Left ventricle myocardium inferior (tissue), 1 donor: ENCODE measurements around the gene FTO. TPM values are rescaled to one million over a fixed set of nuclear protein-coding genes. Genes with fewer than 3 reads are reported as not detected.

Source experiments
- DNase-seq: peaks from one replicate; pipeline ENCODE4 v3.0.0-alpha.2; 2020
- H3K27ac ChIP-seq: fragments of 200-600 bp; replicated peaks from 2 replicates; pipeline ENCODE4 v1.8.0; 2021
- H3K27me3 ChIP-seq: fragments of 200-600 bp; 2 replicates; pipeline ENCODE4 v1.8.0; 2021; ENCODE audit warnings: low read depth
- H3K36me3 ChIP-seq: fragments of 200-600 bp; 2 replicates; pipeline ENCODE4 v1.8.0; 2021
- H3K4me1 ChIP-seq: fragments of 200-600 bp; 2 replicates; pipeline ENCODE4 v1.8.0; 2021
- H3K4me3 ChIP-seq: fragments of 200-600 bp; 2 replicates; pipeline ENCODE4 v1.8.0; 2021; ENCODE audit warnings: mild to moderate bottlenecking, moderate library complexity
- H3K9me3 ChIP-seq: fragments of 200-600 bp; replicated peaks from 2 replicates; pipeline ENCODE4 v1.8.0; 2021
- intact Hi-C: fragments of 100-400 bp; cut with micrococcal nuclease; formaldehyde crosslinking; loops from one replicate; pipeline ENCODE4 v1.11.0; 2022
- total RNA-seq: library from RNA; stranded (reverse); fragmentation: NEBNext Ultra II Directional; extraction: Animal tissue kit (Norgen Biotek cat#: 25700); gene quantifications from one replicate; pipeline ENCODE4 v1.2.1, GENCODE V29; 2021
- TF ChIP-seq, protein P1 (sequence below): fragments of 200-600 bp; IDR thresholded peaks from 2 replicates; pipeline ENCODE4 v1.8.0; 2021; ENCODE audit warnings: antibody characterized with exemption, mild to moderate bottlenecking, borderline replicate concordance
- donor health status: DM: no; HTN: yes; CAD: no; lungs with severe emphysema.

The FTO gene
- total RNA-seq, 1 donor from 2014 or later = 78.4 TPM

DNA sequence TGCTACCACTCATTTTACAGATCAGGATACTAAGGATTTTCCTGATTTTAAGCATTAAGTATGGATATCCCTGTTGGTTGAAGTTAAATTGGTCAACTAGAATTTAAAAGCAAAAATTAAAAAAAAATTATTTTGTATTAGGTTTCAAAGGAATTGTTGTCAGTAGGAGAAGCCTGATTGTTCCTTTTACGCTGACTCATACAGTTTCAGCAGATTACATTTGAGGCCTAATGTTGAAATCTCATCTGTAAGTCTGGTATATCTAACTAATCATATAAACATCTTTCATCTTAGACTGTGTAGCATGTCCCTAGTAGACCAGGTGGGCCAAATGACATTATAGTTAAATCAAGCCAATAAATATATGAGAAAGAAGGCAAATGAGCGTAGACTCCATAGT is 83.5 kb downstream of the FTO start:
- H3K4me3 ChIP-seq = no peak overlapping the region
- H3K36me3 ChIP-seq = no peaks in the 10 kb centered on the region
- intact Hi-C loops = no loop called here
- TF ChIP-seq, protein P1, sequence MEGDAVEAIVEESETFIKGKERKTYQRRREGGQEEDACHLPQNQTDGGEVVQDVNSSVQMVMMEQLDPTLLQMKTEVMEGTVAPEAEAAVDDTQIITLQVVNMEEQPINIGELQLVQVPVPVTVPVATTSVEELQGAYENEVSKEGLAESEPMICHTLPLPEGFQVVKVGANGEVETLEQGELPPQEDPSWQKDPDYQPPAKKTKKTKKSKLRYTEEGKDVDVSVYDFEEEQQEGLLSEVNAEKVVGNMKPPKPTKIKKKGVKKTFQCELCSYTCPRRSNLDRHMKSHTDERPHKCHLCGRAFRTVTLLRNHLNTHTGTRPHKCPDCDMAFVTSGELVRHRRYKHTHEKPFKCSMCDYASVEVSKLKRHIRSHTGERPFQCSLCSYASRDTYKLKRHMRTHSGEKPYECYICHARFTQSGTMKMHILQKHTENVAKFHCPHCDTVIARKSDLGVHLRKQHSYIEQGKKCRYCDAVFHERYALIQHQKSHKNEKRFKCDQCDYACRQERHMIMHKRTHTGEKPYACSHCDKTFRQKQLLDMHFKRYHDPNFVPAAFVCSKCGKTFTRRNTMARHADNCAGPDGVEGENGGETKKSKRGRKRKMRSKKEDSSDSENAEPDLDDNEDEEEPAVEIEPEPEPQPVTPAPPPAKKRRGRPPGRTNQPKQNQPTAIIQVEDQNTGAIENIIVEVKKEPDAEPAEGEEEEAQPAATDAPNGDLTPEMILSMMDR = no peak
- no peaks in the 10 kb centered on the region for H3K27me3 ChIP-seq
- H3K4me1 ChIP-seq = peaks cover 4% of the 10 kb centered on the region
- no peak for DNase-seq
- no peak overlapping the region for H3K27ac ChIP-seq
- H3K9me3 ChIP-seq = no peaks in the 10 kb centered on the region

DNA sequence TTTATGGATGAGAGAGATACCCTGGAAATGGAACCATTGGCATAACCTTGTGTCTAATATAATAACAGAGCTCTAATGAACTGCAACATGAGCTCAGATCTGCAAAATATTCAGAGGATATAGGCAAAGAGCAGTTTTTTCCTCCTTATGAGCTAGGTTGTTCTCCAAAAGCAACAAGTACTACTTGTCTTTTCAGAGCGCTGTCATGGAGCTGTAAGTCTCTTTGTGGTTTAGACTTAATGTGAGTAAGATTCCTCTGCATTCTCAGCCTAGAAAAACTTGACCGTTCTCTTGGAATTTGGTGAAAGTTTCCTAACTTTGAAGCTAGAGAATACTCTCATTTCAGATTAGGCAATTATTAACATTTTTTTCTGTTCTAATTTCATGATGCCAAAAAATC is 85.2 kb downstream of the FTO start:
- H3K27me3 ChIP-seq = no peaks in the 10 kb centered on the region
- H3K4me3 ChIP-seq = no peak overlapping the region
- no peak overlapping the region for H3K27ac ChIP-seq
- intact Hi-C loops = no loop called here
- TF ChIP-seq, protein P1 = no peak
- no peaks in the 10 kb centered on the region for H3K9me3 ChIP-seq
- DNase-seq = no peak
- H3K4me1 ChIP-seq = peaks cover 9% of the 10 kb centered on the region
- H3K36me3 ChIP-seq = no peaks in the 10 kb centered on the region

DNA sequence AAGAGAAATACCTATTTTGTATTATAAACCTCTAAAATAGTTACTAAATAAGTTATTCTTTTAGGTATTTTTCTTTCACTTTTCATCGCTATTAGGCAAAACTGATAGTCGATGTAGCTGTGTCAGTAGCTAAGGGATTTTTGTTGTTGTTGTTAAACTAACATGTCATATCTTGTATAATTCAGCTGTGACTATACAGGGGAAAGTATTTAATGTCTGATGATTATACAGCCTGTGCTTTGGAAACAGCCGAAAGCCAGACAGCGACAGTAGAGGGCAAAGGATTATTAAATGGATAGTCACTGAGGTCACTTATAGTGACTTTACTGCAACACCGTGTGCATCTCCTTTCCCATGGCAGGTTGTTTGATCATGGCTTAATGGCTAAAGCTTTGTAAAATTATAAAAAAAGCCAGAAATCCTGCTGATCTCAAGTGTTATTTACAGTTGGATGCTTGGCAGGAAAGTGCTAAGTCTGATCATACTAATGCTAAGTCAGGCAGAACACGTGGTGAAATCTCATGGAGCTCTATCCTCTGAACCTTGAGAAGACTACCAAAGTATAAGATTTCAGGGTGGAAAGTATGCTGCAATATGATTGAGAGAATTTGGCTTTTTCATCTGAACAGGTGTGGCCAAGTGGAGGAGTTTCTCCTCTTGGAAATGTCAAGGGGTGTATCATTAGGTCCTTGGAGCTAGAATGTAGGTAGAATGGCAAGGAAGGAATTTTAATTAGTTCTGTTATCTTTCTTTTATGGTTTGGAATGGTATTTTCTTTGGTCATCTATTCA is 88.4 kb downstream of the FTO start:
- Histone ChIP-seq H3K4me1 (peaks cover 15% of the 10 kb centered on the region), H3K27me3 (no peaks in the 10 kb centered on the region), H3K9me3 (no peaks in the 10 kb centered on the region), H3K4me3 (no peak overlapping the region), H3K27ac (no peak overlapping the region), H3K36me3 (no peaks in the 10 kb centered on the region)
- TF ChIP-seq, protein P1 = no peak
- intact Hi-C loops = no loop called here
- DNase-seq = no peak

DNA sequence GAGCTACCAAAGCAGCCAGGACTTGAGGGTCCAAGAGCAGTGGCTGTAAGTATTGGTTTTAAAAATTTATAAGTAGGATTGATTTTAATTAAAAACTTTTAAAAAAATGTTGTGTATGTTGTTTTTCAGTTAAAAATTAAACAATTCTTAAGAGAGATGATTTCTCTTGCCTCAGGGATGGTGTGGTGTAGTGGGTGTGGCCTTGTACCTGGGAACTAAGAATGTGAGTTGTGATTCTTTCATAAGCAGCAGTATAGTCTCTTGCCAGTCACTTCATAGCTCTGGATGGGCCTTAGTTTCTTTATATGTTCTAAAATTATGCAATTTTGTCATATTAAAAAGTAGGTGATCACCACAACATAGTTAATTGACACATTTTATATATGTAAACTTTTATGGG is 99.5 kb downstream of the FTO start:
- peaks cover 23% of the 10 kb centered on the region for H3K9me3 ChIP-seq

DNA sequence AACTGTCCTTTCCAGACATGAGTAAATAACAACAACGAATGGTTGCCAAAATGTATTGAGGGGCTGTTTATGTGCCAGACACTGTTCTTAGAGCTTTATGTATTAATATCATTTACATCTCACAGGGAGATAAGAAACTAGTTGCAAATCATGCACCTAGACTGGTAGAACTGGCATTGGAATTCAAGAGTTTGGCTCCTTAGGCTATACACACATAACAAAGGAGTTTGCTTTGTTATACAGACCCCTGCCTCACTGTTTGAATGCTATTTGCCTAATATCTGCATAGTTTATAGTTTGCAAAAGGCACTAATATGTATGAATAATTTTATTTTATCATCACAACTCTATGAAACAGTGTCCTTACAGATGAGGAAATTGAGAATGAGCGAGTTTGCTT is 100.0 kb downstream of the FTO start:
- intact Hi-C loops = no loop called here
- Histone ChIP-seq H3K27me3 (no peaks in the 10 kb centered on the region), H3K4me3 (no peak overlapping the region), H3K9me3 (peaks cover 23% of the 10 kb centered on the region), H3K4me1 (no peaks in the 10 kb centered on the region), H3K36me3 (no peaks in the 10 kb centered on the region), H3K27ac (no peak overlapping the region)
- no peak for DNase-seq
- TF ChIP-seq, protein P1 = no peak

More for the DNA sequence above, 99.5 kb downstream of the FTO start:
- H3K4me1 ChIP-seq = no peaks in the 10 kb centered on the region
- H3K36me3 ChIP-seq = no peaks in the 10 kb centered on the region
- intact Hi-C loops = no loop called here
- TF ChIP-seq, protein P1 = no peak
- no peak overlapping the region for H3K27ac ChIP-seq
- DNase-seq = no peak
- H3K27me3 ChIP-seq = no peaks in the 10 kb centered on the region
- no peak overlapping the region for H3K4me3 ChIP-seq
